Measurements from ENCODE around the gene PIK3R6.
A peak's percentile ranks its signal among the peaks of the same experiment; 100 is the strongest.
"Not testable (repeated sequence)": the region's sequence is repeated elsewhere in the genome, so short reads cannot be mapped to it uniquely, and the experiment has no call there.

Gene PIK3R6

DNA sequence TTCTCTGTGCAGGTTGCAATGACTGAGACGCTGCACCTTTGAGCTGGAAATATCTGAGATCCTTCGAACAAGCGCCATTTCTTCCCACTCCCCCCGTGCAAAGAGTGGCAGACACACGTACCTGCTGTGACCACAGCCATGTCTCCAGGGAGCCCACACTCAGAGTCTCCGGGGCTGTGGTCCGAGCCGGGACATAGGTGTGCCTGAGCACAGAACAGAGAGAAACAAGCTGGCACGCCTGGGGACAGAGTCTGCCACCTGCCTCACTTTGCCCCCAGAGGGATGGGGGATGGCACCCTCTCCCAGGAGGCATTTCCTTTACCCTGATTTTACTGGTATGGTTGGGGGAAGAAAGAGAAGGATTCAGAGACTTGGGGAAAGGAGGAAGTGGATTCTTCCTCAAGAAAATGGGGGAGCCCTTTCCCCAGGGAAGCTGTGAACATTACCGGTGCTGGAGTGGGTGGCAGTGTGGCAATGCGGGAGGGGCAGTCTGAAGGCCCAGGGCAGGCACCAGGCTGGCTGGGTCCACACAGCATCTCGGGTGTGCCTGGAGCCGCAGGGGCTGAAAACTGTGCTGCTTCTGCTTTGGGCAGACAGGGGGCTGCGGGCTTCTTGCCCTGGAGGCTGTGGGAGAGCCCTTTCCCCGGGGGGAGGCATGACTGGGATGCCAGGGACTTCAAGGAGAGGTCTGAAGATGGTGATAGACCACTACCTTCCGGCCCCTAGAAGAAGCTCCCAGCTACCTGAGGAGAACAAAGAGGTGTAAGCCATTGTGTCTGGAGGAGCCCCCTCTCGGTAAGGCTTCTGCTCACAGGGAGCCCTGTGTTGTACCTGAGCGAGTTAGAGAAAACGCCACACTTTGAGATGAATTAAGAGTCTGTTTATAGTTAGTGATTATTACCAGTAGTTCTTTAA is 6.6 kb upstream of the PIK3R6 start:
- DNase-seq: peak in 1 of 2 donors; percentile 29

- DNase-seq: no peak
Measured at GRCh38 chr17:8872705-8873435, 5.4 kb upstream of the PIK3R6 start.

GRCh38 chr17:8872036-8872704 is 4.7 kb upstream of the PIK3R6 start:
- DNase-seq: peak in 1 of 2 donors; percentile 22

- no peak for DNase-seq
Measured at GRCh38 chr17:8871081-8871581, 3.7 kb upstream of the PIK3R6 start.

- DNase-seq: no peak
Measured at GRCh38 chr17:8870406-8871040, 3.0 kb upstream of the PIK3R6 start.

DNA sequence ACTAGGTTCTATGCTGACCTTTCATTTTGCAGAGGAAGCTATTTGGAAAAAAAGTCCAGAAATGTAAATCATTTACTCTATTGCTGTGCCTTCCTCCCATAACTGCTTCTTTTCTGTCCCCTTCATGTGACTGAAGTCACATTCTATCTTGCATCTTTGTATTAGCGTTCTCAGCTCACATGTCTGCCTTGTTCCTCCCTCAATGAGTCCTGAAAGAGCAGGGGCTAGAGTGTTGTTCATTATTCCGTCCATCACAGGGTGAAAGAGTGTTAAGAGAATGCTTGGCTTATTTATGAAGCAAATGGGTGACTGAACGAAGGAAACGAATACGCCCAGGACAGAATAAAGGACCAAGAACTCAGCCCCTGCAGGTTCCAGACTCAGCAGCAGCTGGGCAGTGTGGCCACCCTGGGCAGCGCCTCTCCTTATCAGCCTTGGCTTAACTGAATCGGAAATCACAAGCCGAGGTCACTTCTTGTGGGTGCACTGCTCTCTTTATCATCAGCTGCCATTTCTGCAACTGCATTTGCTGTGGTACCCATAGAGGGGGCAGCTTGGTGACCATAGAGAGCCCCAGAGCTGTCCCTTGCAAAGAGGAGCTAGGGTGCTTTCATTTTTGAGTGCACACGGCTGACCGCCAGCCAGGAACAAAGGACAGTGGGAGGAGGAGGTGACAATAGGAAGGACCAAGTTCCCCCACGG is 1.8 kb upstream of the PIK3R6 start:
- DNase-seq: no peak

- no peak for DNase-seq
Measured at GRCh38 chr17:8868529-8868951, 1.1 kb upstream of the PIK3R6 start.

GRCh38 chr17:8868092-8868491 is 618 bp upstream of the PIK3R6 start:
- DNase-seq: no peak

DNA sequence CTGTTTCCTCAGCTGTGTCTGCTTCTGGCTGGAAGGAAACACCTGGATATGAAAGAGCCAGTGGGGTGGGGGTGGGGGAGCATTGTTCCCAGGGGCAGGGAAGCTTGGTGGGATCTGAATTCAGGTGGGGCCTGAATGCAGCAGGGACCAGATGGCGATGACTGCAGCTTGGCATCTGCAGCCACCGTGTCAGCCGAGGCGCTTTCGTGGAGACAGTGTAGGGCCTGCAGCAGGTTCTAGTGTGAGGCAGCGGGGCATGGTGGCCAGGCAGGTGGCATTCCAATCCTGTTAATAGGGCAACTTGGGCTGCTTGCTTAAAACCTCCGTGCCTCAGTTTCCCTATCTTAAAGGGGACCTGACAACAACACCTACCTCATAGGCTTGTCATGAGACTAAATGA is 1.7 kb downstream of the PIK3R6 start:
- DNase-seq: no peak

- no peak for DNase-seq
Measured at GRCh38 chr17:8865385-8865784, 2.1 kb downstream of the PIK3R6 start.

DNA sequence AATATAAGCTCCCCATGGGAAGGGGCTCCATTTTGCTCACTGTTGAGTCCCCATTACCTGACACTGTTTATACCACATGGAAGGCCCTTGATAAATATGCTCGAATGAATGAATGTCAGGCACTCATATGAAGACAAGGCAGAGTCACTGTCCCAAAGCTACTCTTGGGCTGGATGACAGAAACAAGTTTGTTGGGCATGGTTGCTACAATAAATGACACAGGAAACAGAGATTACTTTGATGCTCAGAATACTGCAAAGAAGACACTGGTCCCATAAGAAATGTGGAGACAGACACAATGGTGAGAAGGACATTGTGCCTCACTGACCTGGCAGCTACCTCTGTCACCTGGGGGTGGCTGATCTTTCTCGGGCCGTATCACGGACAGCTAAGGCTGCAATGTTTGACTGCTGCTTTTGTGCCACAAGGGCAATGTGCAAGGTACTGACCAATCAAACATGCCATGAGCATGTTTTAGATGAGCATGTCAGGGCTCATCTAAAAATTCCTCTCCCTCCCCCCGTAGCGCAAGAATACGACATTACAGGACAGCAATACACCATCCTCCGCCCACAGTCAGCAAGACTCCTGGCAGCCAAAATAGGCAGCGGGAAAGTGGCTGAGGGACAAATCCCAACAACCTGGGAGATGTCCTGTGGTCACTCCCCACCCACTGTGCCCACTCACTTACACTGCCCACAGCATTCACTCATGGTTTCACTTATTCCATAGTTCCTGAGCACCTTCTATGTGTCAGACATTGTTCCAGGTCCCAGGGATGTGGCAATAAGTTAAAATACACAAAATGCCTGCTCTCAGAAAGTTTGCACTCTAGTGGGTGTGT is 5.0 kb downstream of the PIK3R6 start:
- peak in 1 of 2 donors; percentile 24 for DNase-seq

- no peak for DNase-seq
Measured at GRCh38 chr17:8861495-8862181, 5.8 kb downstream of the PIK3R6 start.

DNA sequence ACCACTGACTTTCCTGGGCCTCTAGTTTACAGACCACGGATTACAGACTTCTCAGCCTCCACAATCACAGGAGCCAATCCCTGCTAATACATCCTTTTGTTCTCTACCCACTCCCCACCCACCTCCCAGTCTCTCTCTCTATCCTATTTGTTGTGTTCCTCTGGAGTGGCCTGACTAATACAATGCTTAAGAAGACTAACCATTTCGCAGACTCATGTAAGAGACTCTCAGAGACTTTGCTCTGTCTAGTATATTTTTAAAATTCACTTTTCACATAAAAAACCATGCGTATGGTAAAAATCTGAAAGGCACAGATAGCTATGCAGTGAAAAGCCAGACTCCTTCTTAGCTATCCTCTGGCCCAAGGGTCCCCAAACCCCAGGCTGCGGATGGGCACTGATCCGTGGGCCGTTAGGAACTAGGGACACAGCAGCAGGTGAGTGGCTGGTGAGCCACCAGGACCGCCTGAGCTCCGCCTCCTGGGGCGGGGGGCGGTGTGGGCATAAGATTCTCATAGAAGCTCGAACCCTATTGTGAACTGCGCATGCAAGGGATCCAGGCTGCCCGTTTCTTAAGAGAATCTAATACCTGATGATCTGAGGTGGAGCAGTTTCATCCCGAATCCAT is 7.6 kb downstream of the PIK3R6 start:
- DNase-seq: no peak

- DNase-seq: peak; percentile 93 to 96
Measured at GRCh38 chr17:8859027-8859803, 8.3 kb downstream of the PIK3R6 start.

DNA sequence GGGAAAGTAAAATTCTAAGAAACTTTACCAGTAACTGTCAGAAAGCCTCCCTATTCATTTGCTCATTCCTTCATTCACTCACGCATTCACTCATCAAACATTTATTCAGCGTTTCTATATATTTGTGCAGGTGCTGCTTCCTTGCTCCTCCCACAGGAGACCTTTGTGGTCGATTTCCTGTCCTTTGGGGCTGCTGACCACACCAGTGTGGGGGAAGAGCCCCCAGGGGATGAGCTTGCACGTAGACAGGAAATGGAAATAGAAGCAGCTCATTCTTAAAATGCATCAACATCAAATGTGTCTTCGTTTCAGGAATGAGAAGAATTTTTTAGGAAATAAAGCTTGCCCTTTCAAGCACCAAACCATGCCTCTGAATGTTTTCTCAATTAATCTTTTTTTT is 9.6 kb downstream of the PIK3R6 start:
- DNase-seq: peak in 1 of 2 donors; percentile 31

GRCh38 chr17:8856869-8857575 is 10.5 kb downstream of the PIK3R6 start:
- DNase-seq: no peak

- not testable (repeated sequence) for DNase-seq
Measured at GRCh38 chr17:8856205-8856603, 11.3 kb downstream of the PIK3R6 start.

All from inflammatory macrophage (primary cell).